Ishikawa (cell line): ENCODE data around the gene HLA-A.

Source experiments
- CEBPB ChIP-seq: IDR thresholded peaks from 2 replicates; pipeline ENCODE4 v1.6.1; 2012
- CREB1 ChIP-seq: IDR thresholded peaks from 2 replicates; pipeline ENCODE4 v1.6.1; 2012; ENCODE audit warnings: low read depth
- EGR1 ChIP-seq: IDR thresholded peaks from 2 replicates; pipeline ENCODE4 v1.6.1; 2012
- EP300 ChIP-seq: IDR thresholded peaks from 2 replicates; pipeline ENCODE4 v1.6.1; 2012; ENCODE audit warnings: borderline replicate concordance
- FOXM1 ChIP-seq: IDR thresholded peaks from 2 replicates; pipeline ENCODE4 v1.6.1; 2012; ENCODE audit warnings: low read depth, borderline replicate concordance
- RAD21 ChIP-seq: IDR thresholded peaks from 2 replicates; pipeline ENCODE4 v1.6.1; 2012; ENCODE audit warnings: low read depth
- REST ChIP-seq: IDR thresholded peaks from 2 replicates; pipeline ENCODE4 v1.6.1; 2012; ENCODE audit warnings: low read depth, mild to moderate bottlenecking
- TAF1 ChIP-seq: IDR thresholded peaks from 2 replicates; pipeline ENCODE4 v1.6.1; 2012; ENCODE audit warnings: low read depth, mild to moderate bottlenecking
- TCF12 ChIP-seq: IDR thresholded peaks from 2 replicates; pipeline ENCODE4 v1.6.1; 2012; ENCODE audit warnings: low read depth
- TEAD4 ChIP-seq: IDR thresholded peaks from 2 replicates; pipeline ENCODE4 v1.6.1; 2012
- YY1 ChIP-seq: IDR thresholded peaks from 2 replicates; pipeline ENCODE4 v1.6.1; 2012; ENCODE audit warnings: low read depth
- ZBTB7A ChIP-seq: IDR thresholded peaks from 2 replicates; pipeline ENCODE4 v1.6.1; 2012; ENCODE audit warnings: low read depth
- TF ChIP-seq, protein P1 (sequence below): IDR thresholded peaks from 2 replicates; pipeline ENCODE4 v1.6.1; 2012
- TF ChIP-seq, protein P2 (sequence below): IDR thresholded peaks from 2 replicates; pipeline ENCODE4 v1.6.1; 2012

DNA sequence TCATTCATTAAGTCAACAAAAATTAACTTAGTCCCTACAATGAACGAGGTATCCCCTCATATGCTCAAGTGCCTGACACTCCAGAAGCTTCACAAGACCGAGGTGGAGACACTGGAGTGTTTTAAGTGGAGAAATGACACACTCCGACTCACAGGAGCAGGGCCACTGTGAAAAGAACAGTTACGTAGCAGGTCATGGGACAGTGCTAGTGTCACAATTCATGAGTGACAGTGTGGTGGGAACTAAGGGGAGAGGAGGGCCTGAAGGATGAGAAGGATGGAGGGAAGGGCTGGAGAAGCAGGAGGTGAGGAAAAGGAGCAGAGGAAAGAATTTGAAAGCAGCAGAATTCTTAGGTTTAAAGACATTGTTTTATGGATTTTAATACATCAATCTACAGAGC is 1.3 kb upstream of the HLA-A start:
- TF ChIP-seq TEAD4 (no peak), EP300 (no peak), RAD21 (no peak), REST (no peak), FOXM1 (no peak), EGR1 (no peak), CEBPB (no peak), ZBTB7A (no peak), TAF1 (no peak), YY1 (no peak), TCF12 (no peak), CREB1 (no peak)
- TF ChIP-seq, protein P1, sequence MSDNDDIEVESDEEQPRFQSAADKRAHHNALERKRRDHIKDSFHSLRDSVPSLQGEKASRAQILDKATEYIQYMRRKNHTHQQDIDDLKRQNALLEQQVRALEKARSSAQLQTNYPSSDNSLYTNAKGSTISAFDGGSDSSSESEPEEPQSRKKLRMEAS: no peak
- TF ChIP-seq, protein P2, sequence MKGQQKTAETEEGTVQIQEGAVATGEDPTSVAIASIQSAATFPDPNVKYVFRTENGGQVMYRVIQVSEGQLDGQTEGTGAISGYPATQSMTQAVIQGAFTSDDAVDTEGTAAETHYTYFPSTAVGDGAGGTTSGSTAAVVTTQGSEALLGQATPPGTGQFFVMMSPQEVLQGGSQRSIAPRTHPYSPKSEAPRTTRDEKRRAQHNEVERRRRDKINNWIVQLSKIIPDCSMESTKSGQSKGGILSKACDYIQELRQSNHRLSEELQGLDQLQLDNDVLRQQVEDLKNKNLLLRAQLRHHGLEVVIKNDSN: no peak
